MG63 (cell line): ENCODE measurements around the gene AHCYL1. TPM values are rescaled to one million over a fixed set of nuclear protein-coding genes. Genes with fewer than 3 reads are reported as not detected.
"Not testable (repeated sequence)": the region's sequence is repeated elsewhere in the genome, so short reads cannot be mapped to it uniquely, and the experiment has no call there.

Experiments used
- DNase-seq: peaks from one replicate; pipeline ENCODE4 v3.0.0-alpha.2; 2020
- H3K27me3 ChIP-seq: fragments of 250-450 bp; sonication (Bioruptor Pico); 2 replicates; pipeline ENCODE4 v1.5.1; 2020; ENCODE audit warnings: mild to moderate bottlenecking, moderate library complexity
- H3K36me3 ChIP-seq: fragments of 250-450 bp; sonication (Bioruptor Pico); 2 replicates; pipeline ENCODE4 v1.5.1; 2020; ENCODE audit warnings: mild to moderate bottlenecking, moderate library complexity
- H3K4me3 ChIP-seq: fragments of 250-450 bp; sonication (Bioruptor Pico); 2 replicates; pipeline ENCODE4 v1.5.1; 2020; ENCODE audit warnings: mild to moderate bottlenecking, moderate library complexity
- H3K9me3 ChIP-seq: fragments of 250-450 bp; sonication (Bioruptor Pico); 2 replicates; pipeline ENCODE4 v1.5.1; 2020; ENCODE audit warnings: mild to moderate bottlenecking, moderate library complexity
- total RNA-seq: library from RNA; depleted of rRNA; stranded (reverse); fragments of >200 nt; shearing (Covaris generic); gene quantifications from 2 replicates; pipeline ENCODE4 v1.2.3, GENCODE V29; 2014; ENCODE audit warnings: low replicate concordance

Gene AHCYL1
- total RNA-seq, 1 experiment from 2014 or later: 55.4 TPM

- Histone ChIP-seq H3K4me3 (no peak overlapping the region), H3K9me3 (no peaks in the 10 kb centered on the region)
- DNase-seq: no peak
These were observed 22.0 kb downstream of the AHCYL1 start for GRCh38 chr1:110006516-110006915.

DNA sequence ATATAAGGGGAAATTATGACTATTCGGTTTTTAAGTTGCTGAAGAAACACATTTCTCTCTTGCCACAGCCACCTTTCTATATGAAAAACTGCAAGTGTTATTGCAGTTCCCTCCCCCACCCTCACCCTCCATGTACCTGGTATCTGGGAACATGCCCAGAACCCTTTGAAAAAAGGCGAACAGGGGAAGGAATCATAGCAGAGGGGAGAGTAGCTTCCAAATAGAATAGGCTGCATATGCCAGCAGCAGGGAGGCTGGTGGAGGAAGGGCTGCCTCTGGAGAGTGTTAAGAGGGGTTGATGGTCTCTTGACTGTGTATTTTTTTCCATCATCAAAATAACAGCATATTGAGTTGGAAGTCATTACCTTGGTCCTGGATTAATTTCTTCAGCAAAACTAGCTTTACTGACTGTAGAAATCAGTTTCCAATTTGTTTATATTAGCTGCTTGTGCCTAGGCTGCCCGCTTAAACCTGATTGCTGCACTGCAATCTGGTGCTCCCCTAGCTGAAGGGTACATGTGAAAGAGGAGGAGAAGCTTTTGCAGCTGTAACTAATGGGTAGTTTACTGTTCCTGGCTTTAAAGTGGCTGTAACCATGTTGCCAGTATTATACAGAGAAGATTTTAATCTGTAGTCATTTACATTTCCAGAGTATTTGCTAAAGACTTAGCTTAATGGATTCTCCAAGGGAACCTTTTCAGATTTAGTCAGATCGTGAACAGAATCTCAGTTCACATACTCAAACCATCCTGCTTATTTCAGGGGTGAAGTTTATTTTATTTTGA lies 22.7 kb downstream of the AHCYL1 start:
- no peak for DNase-seq
- Histone ChIP-seq H3K4me3 (no peak overlapping the region), H3K9me3 (no peaks in the 10 kb centered on the region), H3K27me3 (no peaks in the 10 kb centered on the region), H3K36me3 (peaks cover 79% of the 10 kb centered on the region)

More at GRCh38 chr1:110006516-110006915, 22.0 kb downstream of the AHCYL1 start:
- H3K36me3 ChIP-seq: peaks cover 79% of the 10 kb centered on the region
- H3K27me3 ChIP-seq: no peaks in the 10 kb centered on the region

DNA sequence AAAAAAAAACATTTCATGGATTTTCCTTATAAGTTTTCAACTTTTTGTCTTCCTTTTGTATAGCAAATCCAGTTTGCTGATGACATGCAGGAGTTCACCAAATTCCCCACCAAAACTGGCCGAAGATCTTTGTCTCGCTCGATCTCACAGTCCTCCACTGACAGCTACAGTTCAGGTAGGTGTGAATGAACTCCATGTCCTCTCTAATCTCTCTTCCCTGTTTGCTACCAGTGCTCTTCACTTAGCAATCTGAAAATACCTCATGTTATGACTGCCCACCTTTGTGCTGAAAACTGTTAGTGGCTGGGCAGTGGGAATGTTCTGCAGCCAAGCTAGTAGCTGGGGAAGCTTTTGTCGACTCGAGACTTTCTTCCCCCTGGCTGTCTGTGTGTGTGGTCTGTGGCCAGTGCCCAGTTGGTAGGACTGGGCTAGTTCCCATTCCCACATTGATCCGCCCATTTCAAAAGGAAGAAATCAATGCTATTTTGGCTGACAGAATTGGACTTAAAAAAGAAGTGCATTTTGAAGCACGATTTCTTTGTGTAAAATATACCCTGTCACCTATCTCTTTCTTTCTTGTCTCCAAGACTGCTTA lies 24.5 kb downstream of the AHCYL1 start:
- Histone ChIP-seq H3K36me3 (peaks cover 90% of the 10 kb centered on the region), H3K27me3 (no peaks in the 10 kb centered on the region), H3K4me3 (no peak overlapping the region), H3K9me3 (no peaks in the 10 kb centered on the region)
- no peak for DNase-seq

DNA sequence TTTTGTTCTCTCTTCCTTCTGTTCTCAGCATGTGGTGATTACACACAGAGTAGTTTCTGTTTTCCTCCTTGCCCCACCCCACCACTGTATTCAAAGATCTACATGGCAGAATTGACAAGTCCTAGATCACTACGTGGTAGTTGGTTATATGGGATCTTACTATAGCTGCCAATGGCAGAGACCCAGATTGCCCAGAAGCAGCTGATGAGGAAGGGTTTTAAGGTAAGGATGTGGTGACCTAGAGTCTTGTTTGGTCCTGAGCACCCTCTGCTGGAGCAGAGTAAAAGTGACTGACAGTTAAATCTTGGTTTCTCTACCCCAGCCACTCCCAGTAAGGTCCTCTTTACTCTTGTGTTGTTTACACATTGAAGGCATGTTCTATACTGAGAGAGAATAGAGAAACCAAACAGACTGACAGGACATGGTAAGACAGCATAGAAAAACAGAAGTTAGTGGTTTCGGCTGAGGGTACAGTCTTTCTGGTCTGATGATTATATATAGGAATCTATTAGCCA lies 27.0 kb downstream of the AHCYL1 start:
- Histone ChIP-seq H3K36me3 (peaks cover 95% of the 10 kb centered on the region), H3K4me3 (no peak overlapping the region), H3K27me3 (no peaks in the 10 kb centered on the region), H3K9me3 (no peaks in the 10 kb centered on the region)
- DNase-seq: peak; percentile 60

DNA sequence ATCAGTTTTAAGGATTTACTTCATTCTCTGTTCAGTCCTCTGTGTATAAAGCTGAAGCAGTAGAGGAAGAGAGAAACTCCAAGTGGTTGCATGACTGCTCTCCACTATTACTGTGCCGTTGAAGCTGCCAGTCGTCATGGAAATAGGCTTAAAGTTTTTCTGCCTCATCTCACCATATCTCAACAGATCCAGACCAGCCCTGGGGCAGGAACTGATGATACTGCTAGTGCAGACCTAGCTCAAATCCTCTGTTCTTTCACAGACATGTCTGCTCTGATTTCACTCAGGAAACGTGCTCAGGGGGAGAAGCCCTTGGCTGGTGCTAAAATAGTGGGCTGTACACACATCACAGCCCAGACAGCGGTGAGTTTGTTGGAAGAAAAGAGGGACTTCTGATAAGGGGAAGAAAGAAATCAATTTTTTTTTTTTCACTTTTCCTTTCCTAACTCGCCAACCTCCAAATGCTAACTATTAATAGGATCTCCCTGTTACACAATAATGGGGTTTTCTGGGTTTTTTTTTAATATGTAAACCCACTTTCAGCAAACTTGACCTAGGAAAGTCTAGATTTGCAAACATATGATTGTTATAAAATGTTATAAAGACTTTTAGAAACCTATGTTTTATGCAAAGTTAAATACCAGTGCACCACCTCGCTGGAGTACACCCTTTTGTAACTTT lies 27.7 kb downstream of the AHCYL1 start:
- H3K4me3 ChIP-seq: no peak overlapping the region
- no peaks in the 10 kb centered on the region for H3K9me3 ChIP-seq
- H3K36me3 ChIP-seq: peaks cover 95% of the 10 kb centered on the region
- DNase-seq: no peak
- no peaks in the 10 kb centered on the region for H3K27me3 ChIP-seq

DNA sequence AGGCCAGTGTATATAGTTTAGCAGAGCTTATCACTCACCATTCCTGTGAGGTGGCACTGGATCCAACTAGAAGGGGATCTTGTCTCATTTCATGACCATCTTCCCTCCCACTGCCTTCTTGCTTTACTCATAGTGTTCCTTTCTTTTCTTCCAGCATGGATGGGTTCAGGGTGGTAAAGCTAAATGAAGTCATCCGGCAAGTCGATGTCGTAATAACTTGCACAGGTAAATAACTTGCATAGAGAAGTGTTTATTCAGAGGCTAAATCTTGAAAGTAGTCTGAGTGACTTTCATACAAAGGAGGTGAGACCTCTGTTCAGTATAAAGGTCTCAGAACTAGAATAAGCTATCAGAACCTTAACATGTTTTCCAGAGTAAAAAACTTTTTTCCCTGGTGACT lies 33.2 kb downstream of the AHCYL1 start:
- DNase-seq: no peak
- no peaks in the 10 kb centered on the region for H3K9me3 ChIP-seq
- no peak overlapping the region for H3K4me3 ChIP-seq
- peaks cover 98% of the 10 kb centered on the region for H3K36me3 ChIP-seq
- no peaks in the 10 kb centered on the region for H3K27me3 ChIP-seq

DNA sequence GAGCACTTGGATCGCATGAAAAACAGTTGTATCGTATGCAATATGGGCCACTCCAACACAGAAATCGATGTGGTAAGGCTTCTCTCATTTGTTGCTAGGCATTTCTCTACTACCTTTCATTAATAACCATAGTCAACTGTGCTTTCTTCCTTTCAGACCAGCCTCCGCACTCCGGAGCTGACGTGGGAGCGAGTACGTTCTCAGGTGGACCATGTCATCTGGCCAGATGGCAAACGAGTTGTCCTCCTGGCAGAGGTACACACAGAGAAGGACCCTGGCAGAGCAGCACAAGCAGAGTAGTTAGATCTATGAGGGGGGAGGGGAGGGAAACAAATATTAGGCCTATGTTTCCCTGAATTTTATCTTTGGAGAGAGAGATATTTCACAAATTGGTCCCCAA lies 33.8 kb downstream of the AHCYL1 start:
- Histone ChIP-seq H3K9me3 (no peaks in the 10 kb centered on the region), H3K36me3 (peaks cover 98% of the 10 kb centered on the region)
- no peak for DNase-seq

GRCh38 chr1:110019770-110020169 lies 35.2 kb downstream of the AHCYL1 start:
- Histone ChIP-seq H3K36me3 (peaks cover 100% of the 10 kb centered on the region), H3K4me3 (no peak overlapping the region), H3K9me3 (no peaks in the 10 kb centered on the region), H3K27me3 (no peaks in the 10 kb centered on the region)
- no peak for DNase-seq

More for the DNA sequence above, 33.8 kb downstream of the AHCYL1 start:
- Histone ChIP-seq H3K4me3 (no peak overlapping the region), H3K27me3 (no peaks in the 10 kb centered on the region)

GRCh38 chr1:110021285-110021684 lies 36.7 kb downstream of the AHCYL1 start:
- H3K4me3 ChIP-seq: no peak overlapping the region
- DNase-seq: no peak
- no peaks in the 10 kb centered on the region for H3K27me3 ChIP-seq
- no peaks in the 10 kb centered on the region for H3K9me3 ChIP-seq
- H3K36me3 ChIP-seq: peaks cover 94% of the 10 kb centered on the region

DNA sequence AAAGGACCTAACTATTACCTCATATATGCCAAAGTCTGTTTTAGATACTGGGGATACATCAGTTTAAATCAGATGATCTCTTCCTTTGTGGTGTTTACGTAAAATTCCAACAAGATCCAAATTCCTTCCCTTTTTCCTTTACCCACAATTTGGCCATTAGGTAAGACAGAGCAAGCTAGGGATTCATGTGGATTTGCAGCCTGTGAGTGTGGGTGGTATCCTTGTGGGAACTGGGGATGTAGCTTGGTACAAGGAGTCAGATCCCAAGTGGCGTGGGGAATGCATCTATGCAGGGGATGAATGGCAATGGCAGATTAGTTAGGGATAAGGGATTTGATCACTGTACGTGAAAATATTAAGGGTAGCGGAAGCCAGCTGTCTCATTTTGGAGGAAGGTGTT lies 40.0 kb downstream of the AHCYL1 start:
- Histone ChIP-seq H3K4me3 (no peak overlapping the region), H3K36me3 (peaks cover 61% of the 10 kb centered on the region), H3K27me3 (no peaks in the 10 kb centered on the region), H3K9me3 (no peaks in the 10 kb centered on the region)
- no peak for DNase-seq

GRCh38 chr1:110030687-110031086 lies 46.1 kb downstream of the AHCYL1 start:
- not testable (repeated sequence) for H3K4me3 ChIP-seq, H3K27me3 ChIP-seq, DNase-seq, H3K36me3 ChIP-seq, H3K9me3 ChIP-seq

- Histone ChIP-seq H3K36me3 (peaks cover 20% of the 10 kb centered on the region), H3K9me3 (no peaks in the 10 kb centered on the region), H3K27me3 (no peaks in the 10 kb centered on the region), H3K4me3 (no peak overlapping the region)
- no peak for DNase-seq
These were observed 47.8 kb downstream of the AHCYL1 start for GRCh38 chr1:110032327-110032726.

- peak overlapping the region; percentile 85; the same call in 1 of the 2 replicates for H3K4me3 ChIP-seq
- H3K9me3 ChIP-seq: no peaks in the 10 kb centered on the region
- H3K36me3 ChIP-seq: peaks cover 29% of the 10 kb centered on the region
- no peak for DNase-seq
- H3K27me3 ChIP-seq: no peaks in the 10 kb centered on the region
These were observed 48.9 kb downstream of the AHCYL1 start for GRCh38 chr1:110033421-110033820.

- DNase-seq: no peak
- Histone ChIP-seq H3K4me3 (peak overlapping the region; percentile 85), H3K27me3 (no peaks in the 10 kb centered on the region), H3K9me3 (no peaks in the 10 kb centered on the region), H3K36me3 (peaks cover 35% of the 10 kb centered on the region)
These were observed 49.5 kb downstream of the AHCYL1 start for GRCh38 chr1:110034040-110034450.

DNA sequence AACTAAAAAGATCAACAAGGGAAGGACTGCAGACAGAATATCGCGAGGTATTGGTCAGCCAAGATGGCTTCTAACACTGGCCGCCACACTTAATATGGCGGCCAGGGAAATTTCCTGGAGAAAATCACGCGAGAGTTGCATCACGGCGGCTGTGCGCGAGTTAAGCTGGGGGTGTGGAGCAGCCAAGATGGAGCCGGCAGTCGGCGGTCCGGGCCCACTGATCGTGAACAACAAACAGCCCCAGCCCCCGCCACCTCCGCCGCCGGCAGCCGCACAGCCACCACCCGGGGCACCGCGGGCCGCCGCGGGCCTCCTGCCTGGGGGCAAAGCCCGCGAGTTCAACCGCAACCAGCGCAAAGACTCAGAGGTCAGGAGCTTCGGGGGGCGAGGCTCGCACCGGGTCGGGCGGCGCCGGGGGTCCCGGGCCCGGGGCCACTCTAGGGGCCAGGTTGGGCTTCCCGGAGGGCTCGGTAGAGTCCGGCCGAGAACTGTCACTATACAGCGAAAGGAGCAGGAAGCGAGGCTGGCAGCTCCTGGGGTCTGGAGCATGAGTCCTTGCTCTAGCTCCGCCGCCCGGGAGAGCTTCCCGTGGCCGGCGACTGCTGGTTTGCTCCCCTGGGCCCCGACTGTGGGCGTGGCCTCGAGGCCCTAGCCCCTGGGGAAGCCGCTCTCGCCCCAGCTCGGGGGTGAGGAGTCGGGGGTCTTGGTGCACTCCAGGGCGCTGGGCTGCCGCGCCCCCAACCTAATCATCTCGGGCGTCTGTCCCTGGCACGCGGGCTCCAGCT lies 50.1 kb downstream of the AHCYL1 start, which contains the start of gene STRIP1:
Gene STRIP1, plus strand, starts transcription at position 174 of the 785 bp plus-strand sequence. Its CDS starts 14 bp downstream, at position 188.
- Histone ChIP-seq H3K36me3 (peaks cover 41% of the 10 kb centered on the region), H3K9me3 (no peaks in the 10 kb centered on the region), H3K4me3 (peak within 1 kb of the TSS; percentile 85), H3K27me3 (no peaks in the 10 kb centered on the region)
- DNase-seq: peak; percentile 98

- H3K4me3 ChIP-seq: peak overlapping the region; percentile 85
- peaks cover 47% of the 10 kb centered on the region for H3K36me3 ChIP-seq
- DNase-seq: no peak
- no peaks in the 10 kb centered on the region for H3K9me3 ChIP-seq
- no peaks in the 10 kb centered on the region for H3K27me3 ChIP-seq
These were observed 50.7 kb downstream of the AHCYL1 start for GRCh38 chr1:110035236-110035752.
